ENCODE data around the gene ADGRV1.
A peak's percentile ranks its signal among the peaks of the same experiment; 100 is the strongest.

- TF ChIP-seq POLR2A (IDR thresholded peaks at IDR 0.05) (no peak), CTCF (IDR thresholded peaks at IDR 0.05) (no peak), POLR2AphosphoS5 (IDR thresholded peaks at IDR 0.05) (peak in 2 of 3 donors; percentile 10 to 41), EP300 (IDR thresholded peaks at IDR 0.05) (no peak)
Observed at GRCh38 chr5:91024727-91025126, 466.1 kb downstream of the ADGRV1 start.

All from stomach (tissue), 4 donors.